MCF 10A (cell line): ENCODE data around the gene PPM1H. TPM values are rescaled to one million over a fixed set of nuclear protein-coding genes. Genes with fewer than 3 reads are reported as not detected.

Experiments used
- BruUV-seq: library from RNA; stranded (reverse); fragments of 400-500 nt; replicated peaks from 2 replicates; lab custom pipeline; 2021; lab: Mats Ljungman, UMichigan
- CTCF ChIA-PET: fragments of 300-600 bp; sonication (Branson Sonifier 250); formaldehyde crosslinking; extraction: SDS; loops from one replicate; lab custom pipeline; 2021; ENCODE audit warnings: antibody characterized with exemption, inconsistent platforms; lab: Yijun Ruan, JAX
- POLR2A ChIA-PET: fragments of 300-600, 350-650 bp; sonication (Branson Sonifier 250); formaldehyde crosslinking; extraction: SDS; loops from one replicate; lab custom pipeline; 2020; ENCODE audit warnings: antibody characterized with exemption, inconsistent platforms; lab: Yijun Ruan, JAX
- DNase-seq: peaks from one replicate; pipeline ENCODE4 v3.0.0-alpha.2; 2018; ENCODE audit not compliant: unreplicated experiment
- H3K27ac Mint-ChIP-seq: one replicate; pipeline ENCODE4 v1.8.0; 2022; ENCODE audit warnings: mild to moderate bottlenecking, low read depth, mixed read lengths; ENCODE audit not compliant: unreplicated experiment
- H3K27me3 Mint-ChIP-seq: one replicate; pipeline ENCODE4 v1.8.0; 2022; ENCODE audit warnings: mixed read lengths; ENCODE audit not compliant: insufficient read depth, unreplicated experiment
- H3K36me3 Mint-ChIP-seq: one replicate; pipeline ENCODE4 v1.8.0; 2022; ENCODE audit warnings: mild to moderate bottlenecking, moderate library complexity, mixed read lengths; ENCODE audit not compliant: insufficient read depth, unreplicated experiment
- H3K4me1 Mint-ChIP-seq: one replicate; pipeline ENCODE4 v1.8.0; 2022; ENCODE audit warnings: mixed read lengths; ENCODE audit not compliant: insufficient read depth, unreplicated experiment
- H3K4me3 Mint-ChIP-seq: one replicate; pipeline ENCODE4 v1.8.0; 2022; ENCODE audit warnings: mild to moderate bottlenecking, moderate library complexity, mixed read lengths; ENCODE audit not compliant: unreplicated experiment
- H3K9me3 Mint-ChIP-seq: one replicate; pipeline ENCODE4 v1.8.0; 2022; ENCODE audit warnings: mixed read lengths; ENCODE audit not compliant: unreplicated experiment
- CTCF ChIP-seq: fragments of 200-600 bp; IDR thresholded peaks from one replicate; pipeline ENCODE4 v1.8.0; 2022; ENCODE audit warnings: antibody characterized with exemption, mild to moderate bottlenecking; ENCODE audit not compliant: unreplicated experiment
- intact Hi-C: fragments of 100-400 bp; cut with micrococcal nuclease; formaldehyde crosslinking; loops from 2 replicates; pipeline ENCODE4 v1.14.1; 2022
- total RNA-seq: library from RNA; stranded (reverse); gene quantifications from 2 replicates; pipeline ENCODE4 v1.2.3, GENCODE V29; 2022

PPM1H gene
- total RNA-seq, 1 experiment from 2014 or later: 0.49 TPM

DNA sequence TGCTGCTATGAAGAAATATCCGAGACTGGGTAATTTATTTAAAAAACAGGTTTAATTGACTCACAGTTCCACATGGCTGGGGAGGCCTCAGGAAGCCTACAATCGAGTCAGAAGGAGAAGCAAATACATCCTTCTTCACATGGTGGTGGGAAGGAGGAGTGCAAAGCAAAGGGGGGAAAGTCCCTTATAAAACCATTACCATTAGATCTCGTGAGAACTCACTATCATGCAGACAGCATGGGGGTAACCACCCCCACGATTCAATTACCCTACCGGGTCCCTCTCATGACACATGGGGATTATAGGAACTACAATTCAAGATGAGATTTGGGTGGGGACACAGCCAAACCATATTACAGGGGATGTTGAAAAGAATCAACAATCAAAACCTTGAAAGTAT lies 74.9 kb downstream of the PPM1H start:
- H3K9me3 Mint-ChIP-seq: no peaks in the 10 kb centered on the region
- DNase-seq: no peak
- intact Hi-C loops: no loop called here
- no peaks in the 10 kb centered on the region for H3K36me3 Mint-ChIP-seq
- H3K27ac Mint-ChIP-seq: no peak overlapping the region
- no peaks in the 10 kb centered on the region for H3K27me3 Mint-ChIP-seq
- no peak for TF ChIP-seq CTCF
- peaks cover 17% of the 10 kb centered on the region for H3K4me1 Mint-ChIP-seq
- CTCF ChIA-PET: no interaction called here
- no TSS peak for BruUV-seq
- POLR2A ChIA-PET: no interaction called here
- H3K4me3 Mint-ChIP-seq: no peak overlapping the region

DNA sequence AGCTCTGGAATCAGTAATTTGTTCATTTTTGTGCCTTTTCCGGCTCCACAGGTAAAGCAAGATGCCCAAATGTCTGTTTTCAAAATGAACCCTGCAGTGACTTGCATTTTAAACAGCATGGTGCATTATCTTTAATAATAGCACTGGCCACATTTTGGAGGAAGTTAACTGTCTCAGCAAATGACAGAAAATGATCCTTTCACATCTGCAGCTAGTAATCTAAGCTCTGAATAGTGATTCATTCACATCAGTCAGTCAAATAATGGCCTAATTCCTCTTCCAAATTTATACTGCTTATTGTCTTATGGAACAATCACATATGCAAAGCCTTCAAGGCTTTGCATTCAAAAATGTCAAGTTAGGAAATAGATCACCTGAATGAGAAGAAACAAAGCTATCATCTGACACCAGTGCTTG lies 75.6 kb downstream of the PPM1H start:
- Mint-ChIP-seq H3K27me3 (no peaks in the 10 kb centered on the region), H3K27ac (no peak overlapping the region), H3K4me3 (no peak overlapping the region), H3K36me3 (no peaks in the 10 kb centered on the region), H3K4me1 (peaks cover 17% of the 10 kb centered on the region), H3K9me3 (no peaks in the 10 kb centered on the region)
- POLR2A ChIA-PET: interaction anchor here (0.9 kb wide), 1 partner anchor 10 kb away, joined by 3 read pairs; no protein-coding TSS in a partner anchor
- TF ChIP-seq CTCF: no peak
- CTCF ChIA-PET: interaction anchor here (0.6 to 0.7 kb wide), 2 partner anchors 48 to 135 kb away, joined by 3 to 4 read pairs; no protein-coding TSS in a partner anchor
- DNase-seq: no peak
- no TSS peak for BruUV-seq
- intact Hi-C loops: no loop called here

- intact Hi-C loops: no loop called here
- CTCF ChIA-PET: no interaction called here
- no peak for DNase-seq
- Mint-ChIP-seq H3K27me3 (no peaks in the 10 kb centered on the region), H3K36me3 (no peaks in the 10 kb centered on the region), H3K4me1 (peaks cover 4% of the 10 kb centered on the region), H3K27ac (no peak overlapping the region), H3K4me3 (no peak overlapping the region), H3K9me3 (no peaks in the 10 kb centered on the region)
- no TSS peak for BruUV-seq
- POLR2A ChIA-PET: no interaction called here
- no peak for TF ChIP-seq CTCF
Measured at GRCh38 chr12:62856454-62856853, 78.5 kb downstream of the PPM1H start.

GRCh38 chr12:62854024-62854423 lies 80.9 kb downstream of the PPM1H start:
- no peaks in the 10 kb centered on the region for H3K36me3 Mint-ChIP-seq
- TF ChIP-seq CTCF: no peak
- POLR2A ChIA-PET: no interaction called here

More at GRCh38 chr12:62854024-62854423, 80.9 kb downstream of the PPM1H start:
- Mint-ChIP-seq H3K9me3 (no peaks in the 10 kb centered on the region), H3K27me3 (no peaks in the 10 kb centered on the region), H3K4me1 (no peaks in the 10 kb centered on the region), H3K27ac (no peak overlapping the region), H3K4me3 (no peak overlapping the region)
- CTCF ChIA-PET: interaction anchor here (0.5 to 1.0 kb wide), 4 partner anchors 25 to 298 kb away, joined by 3 to 4 read pairs (median 4); no protein-coding TSS in a partner anchor
- intact Hi-C loops: no loop called here
- BruUV-seq: no TSS peak
- no peak for DNase-seq
